Stimulated activated CD4-positive, alpha-beta T cell treated with anti-CD3 and anti-CD28 coated beads, Interleukin-12 subunit alpha, Interleukin-12 subunit beta, amount 100 ng/mL, for 48 hours (primary cell): ENCODE measurements around the gene SPOCK1.
"Not testable (repeated sequence)": the region's sequence is repeated elsewhere in the genome, so short reads cannot be mapped to it uniquely, and the experiment has no call there.

Experiments used
- DNase-seq, 3 donors: peaks; one replicate each; pipeline ENCODE4 v3.0.0-alpha.2; 2020; ENCODE audit warnings: low read depth in 2 of 3, low spot score in 1 of 3

Gene SPOCK1

GRCh38 chr5:137266186-137266585 lies 232.9 kb downstream of the SPOCK1 start:
- DNase-seq = no peak

GRCh38 chr5:137265457-137265856 lies 233.7 kb downstream of the SPOCK1 start:
- no peak for DNase-seq

DNA sequence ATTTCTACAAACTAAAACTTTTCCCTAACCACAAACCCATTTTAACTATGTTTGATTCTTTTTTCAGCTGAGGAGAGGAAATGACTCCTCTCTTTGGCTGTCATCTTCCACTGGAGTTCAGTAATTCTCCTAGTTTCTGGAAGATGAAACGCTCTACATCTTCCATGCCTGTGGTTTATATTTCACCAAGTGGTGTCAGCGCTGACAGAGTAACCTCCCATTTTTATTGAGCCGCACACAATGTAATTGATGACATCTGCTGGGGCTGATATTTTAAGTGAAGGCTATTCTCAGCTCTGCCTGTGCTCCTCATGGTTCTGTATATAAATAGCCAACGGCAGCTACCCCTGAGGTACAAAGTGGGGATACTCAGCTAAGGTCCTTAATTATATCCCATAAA lies 234.6 kb downstream of the SPOCK1 start:
- no peak for DNase-seq

DNA sequence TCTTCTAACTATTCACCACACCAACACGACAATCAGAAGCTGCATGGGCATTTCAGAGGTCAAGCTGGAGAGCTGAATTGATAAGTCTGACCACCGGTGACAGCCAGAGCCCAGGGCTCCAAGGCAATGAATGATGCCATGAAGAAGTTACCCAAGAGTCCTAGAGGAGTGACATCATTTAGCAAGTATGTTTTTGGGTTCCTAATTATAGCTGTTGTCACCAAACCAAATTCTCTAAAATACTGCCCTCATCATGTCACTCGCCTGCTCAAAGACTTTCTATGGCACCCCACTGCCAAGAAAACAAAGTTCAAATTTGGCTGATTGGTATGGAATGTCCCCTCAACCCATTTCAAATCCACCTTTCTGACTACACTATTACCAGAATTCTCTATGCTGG lies 235.1 kb downstream of the SPOCK1 start:
- no peak for DNase-seq

GRCh38 chr5:137263371-137264005 lies 235.6 kb downstream of the SPOCK1 start:
- no peak for DNase-seq

- no peak for DNase-seq
Measured at GRCh38 chr5:137262818-137263217, 236.3 kb downstream of the SPOCK1 start.

DNA sequence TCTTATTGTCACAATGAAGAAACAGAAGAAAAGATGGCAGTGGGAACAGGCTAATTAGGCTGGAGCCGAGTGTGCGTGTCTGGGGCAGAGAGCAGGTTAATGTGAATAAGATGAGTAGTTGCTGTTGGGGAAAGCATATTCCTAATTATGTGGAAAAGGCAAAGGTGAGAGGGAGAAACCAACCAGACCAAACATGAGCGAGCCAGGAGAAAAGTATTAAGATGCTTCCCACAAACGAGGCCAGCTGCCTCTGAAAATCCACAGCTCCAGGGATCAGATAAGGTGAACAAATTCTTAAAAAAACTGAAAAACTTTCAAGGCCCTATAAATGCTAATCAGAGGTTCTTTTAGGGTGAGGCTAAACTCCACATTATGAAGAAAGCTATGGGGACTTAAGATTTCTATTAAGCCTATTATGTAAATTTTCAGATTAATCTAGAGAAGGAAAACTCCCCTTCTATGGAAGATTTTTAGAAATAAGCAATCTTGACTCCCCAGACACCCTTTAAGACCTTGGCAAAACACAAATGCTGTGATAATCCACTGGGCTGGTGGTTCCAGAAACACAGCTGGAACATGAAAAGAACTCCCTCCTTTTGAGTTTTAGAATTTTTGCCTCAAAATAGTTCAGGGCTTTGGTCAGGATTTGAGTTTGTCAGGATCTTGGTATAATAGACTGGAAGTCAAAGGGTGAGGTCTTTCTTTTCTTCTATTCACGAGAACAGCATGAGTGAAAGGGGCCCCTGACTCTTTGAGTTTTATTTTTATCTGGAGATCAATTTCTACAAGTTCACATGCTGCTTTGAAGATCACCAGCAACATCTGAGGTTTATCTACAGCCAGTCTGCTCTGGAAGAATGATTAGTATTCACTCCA lies 238.1 kb downstream of the SPOCK1 start:
- no peak for DNase-seq

DNA sequence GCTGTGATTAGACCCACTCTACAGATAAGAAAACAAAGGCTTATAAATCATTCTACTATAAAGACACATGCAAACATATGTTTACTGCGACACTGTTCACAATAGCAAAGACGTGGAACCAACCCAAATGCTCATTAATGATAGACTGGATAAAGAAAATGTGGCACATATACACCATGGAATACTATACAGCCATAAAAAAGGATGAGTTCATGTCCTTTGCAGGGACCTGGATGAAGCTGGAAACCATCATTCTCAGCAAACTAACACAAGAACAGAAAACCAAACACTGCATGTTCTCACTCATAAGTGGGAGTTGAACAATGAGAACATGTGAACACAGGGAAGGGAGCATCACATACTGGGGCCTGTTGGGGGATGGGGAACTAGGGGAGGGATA lies 240.0 kb downstream of the SPOCK1 start:
- not testable (repeated sequence) for DNase-seq

DNA sequence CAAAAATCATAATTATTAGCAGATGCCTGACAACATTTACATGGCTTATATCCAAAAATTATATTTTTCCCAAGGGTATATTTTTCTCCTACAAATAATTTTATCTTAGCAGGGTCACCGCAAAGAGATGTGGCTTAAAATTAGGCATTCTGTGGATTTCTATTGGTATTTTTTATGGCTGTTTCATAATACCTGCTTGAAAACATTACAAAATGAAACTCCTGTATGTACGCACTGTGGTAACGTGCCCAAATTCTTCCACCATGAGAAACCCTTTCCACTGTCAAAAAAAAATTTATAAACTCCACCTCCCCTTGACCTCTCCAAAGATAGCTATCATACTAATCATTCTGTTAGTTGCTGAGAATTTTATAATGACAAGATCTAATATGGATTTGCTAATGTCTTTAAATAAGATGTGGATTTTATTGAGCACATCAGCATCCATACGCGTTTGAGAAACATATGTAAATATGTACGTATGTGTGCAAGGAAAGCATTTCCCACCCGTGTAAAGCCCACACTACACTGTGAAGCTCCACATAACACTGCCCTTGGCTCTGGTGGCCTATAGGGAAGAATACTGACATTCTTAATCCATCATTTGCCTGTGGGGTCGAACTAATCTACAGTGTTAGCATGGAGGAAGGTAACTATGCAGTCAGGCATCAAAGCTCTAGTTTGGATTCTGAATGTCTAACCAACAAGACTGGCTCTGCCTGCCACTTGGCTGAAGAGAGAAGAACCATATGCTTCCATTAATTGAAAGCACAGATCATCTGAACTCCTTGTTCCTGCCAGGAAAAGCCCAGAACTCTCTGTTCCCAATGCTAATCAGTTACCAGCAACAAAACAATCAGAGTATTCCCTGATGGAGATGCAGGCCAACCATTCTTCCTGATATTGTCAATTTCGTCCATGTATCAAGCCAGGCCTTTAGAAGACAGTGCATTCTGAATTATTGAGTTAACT lies 244.7 kb downstream of the SPOCK1 start:
- DNase-seq = no peak

- no peak for DNase-seq
Measured at GRCh38 chr5:137252512-137252911, 246.6 kb downstream of the SPOCK1 start.

GRCh38 chr5:137250421-137250820 lies 248.7 kb downstream of the SPOCK1 start:
- no peak for DNase-seq

GRCh38 chr5:137248527-137248926 lies 250.6 kb downstream of the SPOCK1 start:
- DNase-seq = no peak

- no peak for DNase-seq
Measured at GRCh38 chr5:137245438-137245837, 253.7 kb downstream of the SPOCK1 start.

- no peak for DNase-seq
Measured at GRCh38 chr5:137240285-137240684, 258.8 kb downstream of the SPOCK1 start.

DNA sequence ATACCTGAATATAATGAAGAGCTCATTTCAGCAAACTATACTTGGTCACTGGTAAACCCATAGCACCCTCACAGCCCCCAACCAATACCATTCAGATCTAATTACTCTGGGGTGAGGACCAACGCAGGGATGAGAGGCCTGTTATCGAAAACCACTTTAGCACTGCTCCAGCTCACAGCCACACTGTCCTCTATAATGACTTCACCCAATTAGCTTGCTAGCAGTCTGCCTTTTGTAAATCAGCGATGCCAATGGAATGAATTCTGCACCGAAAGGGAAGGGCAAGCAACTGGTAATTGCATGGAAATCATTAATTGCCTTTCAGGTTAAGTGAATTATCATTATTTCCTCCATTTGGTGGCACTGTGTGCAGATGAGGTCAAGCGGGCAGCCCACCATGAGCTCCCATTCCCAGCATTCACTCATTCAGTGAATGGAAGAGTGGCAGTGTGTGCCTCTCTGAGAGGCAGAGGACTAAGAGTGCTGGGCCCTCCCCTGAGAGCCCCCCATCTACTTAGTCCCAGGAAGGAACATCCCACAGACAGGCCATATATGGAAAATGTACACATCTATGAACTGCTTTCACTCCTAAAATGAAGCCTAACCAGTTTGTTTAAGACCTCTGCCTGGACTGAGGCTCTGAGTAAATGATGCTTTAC lies 262.1 kb downstream of the SPOCK1 start:
- no peak for DNase-seq

DNA sequence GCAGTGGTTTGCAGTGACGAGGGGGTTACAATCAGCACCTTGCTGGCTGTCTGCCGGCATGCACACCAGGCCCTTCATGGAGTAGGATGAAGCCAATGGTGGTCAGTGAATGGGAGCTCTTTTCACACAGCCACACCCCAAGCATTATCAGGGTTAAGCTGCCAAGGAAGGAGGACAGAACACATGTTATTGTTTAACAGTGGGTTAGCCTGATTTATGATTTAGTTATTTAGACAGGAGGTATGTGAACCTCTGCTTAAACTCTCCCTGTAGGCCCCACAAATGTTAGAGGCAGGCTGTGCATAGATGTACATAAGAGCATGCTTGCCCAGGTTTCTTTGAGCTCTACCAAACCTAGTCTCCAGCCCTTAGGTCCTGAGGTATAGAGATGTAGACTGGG lies 262.9 kb downstream of the SPOCK1 start:
- DNase-seq = no peak

DNA sequence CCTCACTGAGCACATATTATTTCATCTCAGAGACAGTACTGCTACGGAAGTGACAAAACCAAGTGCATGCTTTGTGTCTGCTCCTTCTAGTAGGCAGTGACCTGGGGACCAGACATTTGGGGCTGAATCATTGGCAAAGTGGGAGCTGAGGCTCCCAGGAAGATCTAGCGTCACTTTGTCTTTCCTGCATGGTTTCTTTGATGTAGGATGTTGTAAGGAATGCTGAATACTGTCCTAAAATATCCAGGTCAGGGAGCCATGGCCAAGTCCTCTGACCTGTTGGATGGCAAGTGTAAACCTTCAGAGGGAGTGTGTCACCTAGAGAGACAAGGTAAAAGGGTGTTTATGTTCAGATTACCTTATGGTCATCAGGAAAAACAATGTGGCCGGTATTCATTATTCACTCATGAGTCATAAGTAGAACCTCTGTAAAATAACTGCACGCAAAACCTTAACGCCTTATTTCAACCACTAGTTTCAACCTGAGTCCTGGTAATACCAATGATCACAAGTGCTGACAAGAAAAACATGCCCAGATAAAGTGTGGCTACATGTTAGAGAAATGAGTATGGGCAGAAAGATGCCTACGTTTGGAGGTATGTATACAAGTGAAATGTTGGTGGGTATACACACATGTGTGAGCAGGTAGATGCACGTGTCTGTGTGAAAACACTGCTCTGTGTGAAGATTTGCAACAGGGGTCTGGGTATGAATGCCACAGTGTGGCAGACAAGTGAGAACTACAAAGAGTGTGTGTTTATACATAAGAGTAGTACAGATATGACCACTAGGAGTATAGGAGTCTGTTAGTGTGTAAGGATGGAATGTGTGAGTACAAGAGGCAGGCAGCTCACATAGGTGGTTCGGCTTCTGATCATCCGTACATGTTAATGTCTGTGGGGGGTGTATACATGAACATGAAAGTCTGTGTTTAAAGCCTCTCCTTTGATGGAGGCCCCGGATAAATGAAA lies 263.9 kb downstream of the SPOCK1 start:
- no peak for DNase-seq

- no peak for DNase-seq
Measured at GRCh38 chr5:137233726-137234125, 265.4 kb downstream of the SPOCK1 start.

DNA sequence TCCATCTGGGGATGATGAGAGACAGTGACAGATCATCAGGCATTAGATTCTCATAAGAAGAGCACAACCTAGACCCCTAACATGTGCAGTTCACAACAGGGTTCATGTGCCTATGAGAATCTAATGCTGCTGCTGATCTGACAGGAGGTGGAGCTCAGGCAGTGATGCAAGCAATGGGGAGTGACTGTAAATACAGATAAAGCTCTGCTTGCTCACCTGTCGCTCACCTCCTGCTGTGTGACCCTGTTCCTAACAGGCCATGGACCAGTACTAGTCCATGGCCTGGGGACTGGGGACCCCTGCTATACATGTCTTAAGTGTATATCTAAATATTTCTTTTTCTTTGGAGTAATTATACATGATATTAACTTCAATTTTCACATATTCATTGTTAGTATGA lies 265.8 kb downstream of the SPOCK1 start:
- not testable (repeated sequence) for DNase-seq

GRCh38 chr5:137231540-137231939 lies 267.6 kb downstream of the SPOCK1 start:
- DNase-seq = no peak
